GM23248 (cell line): ENCODE results near the gene TMEM163.
"Not testable (repeated sequence)": the region's sequence is repeated elsewhere in the genome, so short reads cannot be mapped to it uniquely, and the experiment has no call there.

Experiments used
- EZH2 ChIP-seq: fragments of 200-600 bp; sonication (generic); IDR thresholded peaks from 2 replicates; pipeline ENCODE4 v1.6.1; 2018; ENCODE audit warnings: antibody characterized with exemption, mild to moderate bottlenecking; ENCODE audit not compliant: insufficient read depth, poor library complexity, severe bottlenecking
- EZH2phosphoT487 ChIP-seq: fragments of 200-600 bp; sonication (generic); IDR thresholded peaks from 2 replicates; pipeline ENCODE4 v1.6.1; 2018; ENCODE audit warnings: antibody characterized with exemption, moderate library complexity, mild to moderate bottlenecking, low read depth; ENCODE audit not compliant: insufficient read depth

DNA sequence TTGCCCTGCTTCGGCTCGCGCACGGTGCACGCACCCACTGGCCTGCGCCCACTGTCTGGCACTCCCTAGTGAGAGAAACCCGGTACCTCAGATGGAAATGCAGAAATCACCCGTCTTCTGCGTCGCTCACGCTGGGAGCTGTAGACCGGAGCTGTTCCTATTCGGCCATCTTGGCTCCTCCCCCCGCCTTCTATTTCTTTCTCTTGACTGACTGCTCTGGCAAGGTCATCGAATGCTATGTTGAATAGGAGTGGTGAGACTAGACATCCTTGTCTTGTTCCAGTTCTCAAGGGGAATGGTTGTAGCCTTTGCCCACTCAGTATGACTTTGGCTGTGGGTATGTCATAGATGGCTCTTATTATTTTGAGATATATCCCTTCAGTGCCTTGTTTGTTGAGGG lies 62.4 kb downstream of the TMEM163 start:
- not testable (repeated sequence) for TF ChIP-seq EZH2, EZH2phosphoT487
